Measurements from ENCODE around the gene GRB10.

- TF ChIP-seq CTCF (IDR thresholded peaks at IDR 0.05) = no peak
- TF ChIP-seq POLR2A (IDR thresholded peaks at IDR 0.05) = no peak
Measured at GRCh38 chr7:50745835-50746234, 36.9 kb downstream of the GRB10 start.

All from uterus (tissue), 2 donors.